GM23338 (cell line): ENCODE data around the gene CDK5. TPM values are rescaled to one million over a fixed set of nuclear protein-coding genes. Genes with fewer than 3 reads are reported as not detected.
"Not testable (repeated sequence)": the region's sequence is repeated elsewhere in the genome, so short reads cannot be mapped to it uniquely, and the experiment has no call there.

Experiments
- ATAC-seq: fragments of 200-7000 bp; cut with Tn5 transposase; 3 replicates; pipeline ENCODE4 v1.9.1; 2020
- DNase-seq: peaks from one replicate; pipeline ENCODE4 v3.0.0-alpha.2; 2015; ENCODE audit warnings: low spot score
- H2AFZ ChIP-seq: fragments of 200-600 bp; sonication (generic); 2 replicates; pipeline ENCODE4 v1.8.0; 2016; ENCODE audit warnings: antibody characterized with exemption, mild to moderate bottlenecking, moderate library complexity
- H3F3A ChIP-seq: fragments of 200-600 bp; sonication (generic); replicated peaks from 2 replicates; pipeline ENCODE4 v1.8.0; 2017; ENCODE audit warnings: antibody characterized with exemption, mixed run types, low read depth
- H3K27ac ChIP-seq: fragments of 200-600 bp; sonication (generic); 2 replicates; pipeline ENCODE4 v1.6.1; 2016; ENCODE audit warnings: low read depth
- H3K27me3 ChIP-seq: fragments of 200-600 bp; sonication (generic); 2 replicates; pipeline ENCODE4 v1.8.0; 2016; ENCODE audit warnings: mild to moderate bottlenecking, mixed run types, moderate library complexity; ENCODE audit not compliant: insufficient read depth
- H3K36me3 ChIP-seq: fragments of 200-600 bp; sonication (generic); 2 replicates; pipeline ENCODE4 v1.8.0; 2016; ENCODE audit warnings: mild to moderate bottlenecking; ENCODE audit not compliant: insufficient read depth
- H3K4me1 ChIP-seq: fragments of 200-600 bp; sonication (generic); 2 replicates; pipeline ENCODE4 v1.8.0; 2016; ENCODE audit warnings: mild to moderate bottlenecking, moderate library complexity; ENCODE audit not compliant: insufficient read depth
- H3K4me2 ChIP-seq: fragments of 200-600 bp; sonication (generic); 2 replicates; pipeline ENCODE4 v1.7.1; 2017; ENCODE audit warnings: mixed run types
- H3K4me3 ChIP-seq: fragments of 200-600 bp; sonication (generic); 2 replicates; pipeline ENCODE4 v1.6.1; 2016; ENCODE audit warnings: mixed run types
- H3K79me2 ChIP-seq: fragments of 200-600 bp; sonication (generic); replicated peaks from 2 replicates; pipeline ENCODE4 v1.8.0; 2017; ENCODE audit warnings: mild to moderate bottlenecking; ENCODE audit not compliant: insufficient read depth
- H3K9me2 ChIP-seq: fragments of 200-600 bp; sonication (generic); 2 replicates; pipeline ENCODE4 v1.8.0; 2017; ENCODE audit not compliant: insufficient read depth
- H4K20me1 ChIP-seq: fragments of 200-600 bp; sonication (generic); replicated peaks from 2 replicates; pipeline ENCODE4 v1.8.0; 2017; ENCODE audit warnings: mild to moderate bottlenecking; ENCODE audit not compliant: insufficient read depth
- H3K27ac Mint-ChIP-seq: 2 replicates; pipeline ENCODE4 v1.8.0; 2020; ENCODE audit warnings: inconsistent platforms, mild to moderate bottlenecking, moderate library complexity, mixed read lengths
- H3K27me3 Mint-ChIP-seq: 3 replicates; pipeline ENCODE4 v1.8.0; 2022; ENCODE audit warnings: low read depth, mild to moderate bottlenecking, moderate library complexity, mixed read lengths, inconsistent platforms; ENCODE audit not compliant: insufficient read depth, poor library complexity
- H3K36me3 Mint-ChIP-seq: 3 replicates; pipeline ENCODE4 v1.8.0; 2021; ENCODE audit warnings: low read depth, mild to moderate bottlenecking, inconsistent platforms, moderate library complexity, mixed read lengths
- H3K4me1 Mint-ChIP-seq: 3 replicates; pipeline ENCODE4 v1.8.0; 2020; ENCODE audit warnings: mild to moderate bottlenecking, inconsistent platforms, mixed read lengths
- H3K4me3 Mint-ChIP-seq: 3 replicates; pipeline ENCODE4 v1.8.0; 2021; ENCODE audit warnings: moderate library complexity, mild to moderate bottlenecking, inconsistent platforms, mixed read lengths
- H3K9me3 Mint-ChIP-seq: 3 replicates; pipeline ENCODE4 v1.8.0; 2020; ENCODE audit warnings: moderate library complexity, mild to moderate bottlenecking, inconsistent platforms, mixed read lengths
- EZH2phosphoT487 ChIP-seq: fragments of 200-600 bp; sonication (generic); IDR thresholded peaks from one replicate; pipeline ENCODE4 v1.8.1; 2018; ENCODE audit warnings: antibody characterized with exemption; ENCODE audit not compliant: unreplicated experiment
- STAT1 ChIP-seq: IDR thresholded peaks from one replicate; pipeline ENCODE4 v1.6.1; 2016; ENCODE audit warnings: antibody characterized with exemption; ENCODE audit not compliant: unreplicated experiment
- ZNF114 ChIP-seq: fragments of 250-450 bp; sonication (Bioruptor Pico); IDR thresholded peaks from 2 replicates; pipeline ENCODE4 v1.5.0; 2020; ENCODE audit warnings: mild to moderate bottlenecking, moderate library complexity
- ZNF462 ChIP-seq: fragments of 250-450 bp; sonication (Bioruptor Pico); IDR thresholded peaks from 2 replicates; pipeline ENCODE4 v1.5.0; 2020; ENCODE audit warnings: mild to moderate bottlenecking, moderate library complexity
- polyA plus RNA-seq: library from polyadenylated mRNA; unstranded; fragments of >200 nt; fragmentation: Nextera tagmentation; extraction: Ambion mirVana; gene quantifications from 2 replicates; pipeline ENCODE4 v1.2.1, GENCODE V29; 2016
- total RNA-seq: library from RNA; depleted of rRNA; stranded (reverse); fragments of >200 nt; shearing (Covaris generic); gene quantifications from 2 replicates; pipeline ENCODE4 v1.2.3, GENCODE V29; 2014

Gene CDK5
- total and polyA plus RNA-seq, 2 experiments from 2014 or later: 19.8 to 27.1 TPM

DNA sequence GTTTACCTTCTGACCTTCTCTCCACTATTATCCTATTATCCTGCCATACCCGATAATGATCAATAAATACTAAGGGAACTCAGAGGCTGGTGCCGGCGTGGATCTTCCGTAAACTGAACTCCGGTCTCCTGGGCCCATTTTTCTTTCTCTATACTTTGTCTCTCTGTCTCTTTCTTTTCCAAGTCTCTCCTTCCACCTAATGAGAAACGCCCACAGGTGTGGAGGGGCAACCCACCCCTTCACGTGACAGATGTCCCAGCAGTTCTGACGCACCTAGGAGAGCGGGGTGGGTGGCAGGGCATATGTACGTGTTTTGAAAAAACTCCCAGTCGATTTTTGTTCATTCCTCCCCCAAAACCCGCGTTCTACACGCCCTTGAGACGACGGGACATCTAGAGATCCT, 30.0 kb downstream of the CDK5 start:
- ATAC-seq, H3F3A ChIP-seq: not testable (repeated sequence)
- 0 out of 2 replicates have a peak overlapping the region, but pooled peaks have one; percentile 28 for H2AFZ ChIP-seq

DNA sequence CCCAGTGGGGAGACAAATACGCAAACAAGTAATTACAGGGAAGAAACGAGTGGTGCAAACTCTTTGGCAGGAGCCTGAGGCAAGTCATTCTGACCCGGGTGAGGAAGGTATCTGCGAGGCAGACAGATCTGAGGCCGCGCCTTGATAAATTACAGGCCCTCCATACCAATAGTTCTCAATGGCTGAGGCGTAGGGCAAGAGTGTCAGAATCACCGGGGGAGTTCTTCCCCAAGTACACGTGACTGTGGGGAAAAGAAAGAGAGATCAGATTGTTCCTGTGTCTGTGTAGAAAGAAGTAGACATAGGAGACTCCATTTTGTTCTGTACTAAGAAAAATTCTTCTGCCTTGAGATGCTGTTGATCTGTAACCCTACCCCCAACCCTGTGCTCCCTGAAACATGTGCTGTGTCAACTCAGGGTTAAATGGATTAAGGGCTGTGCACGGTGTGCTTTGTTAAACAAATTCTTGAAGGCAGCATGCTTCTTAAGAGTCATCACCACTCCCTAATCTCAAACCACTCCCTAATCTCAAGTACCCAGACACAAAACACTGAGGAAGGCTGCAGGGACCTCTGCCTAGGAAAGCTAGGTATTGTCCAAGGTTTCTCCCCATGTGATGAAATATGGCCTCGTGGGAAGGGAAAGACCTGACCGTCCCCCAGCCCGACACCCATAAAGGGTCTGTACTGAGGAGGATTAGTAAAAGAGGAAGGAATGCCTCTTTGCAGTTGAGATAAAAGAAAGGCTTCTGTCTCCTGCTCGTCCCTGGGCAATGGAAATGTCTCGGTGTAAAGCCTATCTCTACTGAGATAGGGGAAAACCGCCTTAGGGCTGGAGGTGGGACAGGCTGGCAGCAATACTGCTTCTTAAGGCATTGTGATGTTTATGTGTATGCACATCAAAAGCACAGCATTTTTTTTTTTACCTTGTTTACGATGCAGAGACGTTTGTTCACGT, 30.6 kb downstream of the CDK5 start:
- DNase-seq (peak; percentile 60), ATAC-seq (peak; percentile 11)
- H2AFZ ChIP-seq: peak overlapping the region; percentile 59; the same call in 1 of the 2 replicates
- H3K27me3 ChIP-seq: peaks cover 16% of the 10 kb centered on the region; the same call in 1 of the 2 replicates
- not testable (repeated sequence) for H3K27ac Mint-ChIP-seq, H3K36me3 Mint-ChIP-seq, H3K27me3 Mint-ChIP-seq, H3K9me2 ChIP-seq, H3F3A ChIP-seq, H3K36me3 ChIP-seq, H4K20me1 ChIP-seq, H3K9me3 Mint-ChIP-seq, H3K79me2 ChIP-seq
- peak overlapping the region; percentile 79 for H3K4me2 ChIP-seq
- 0 out of 2 replicates have a peak overlapping the region, but pooled peaks have one; percentile 30 for H3K27ac ChIP-seq
- Mint-ChIP-seq H3K4me3 (peak overlapping the region; percentile 95), H3K4me1 (peaks cover 24% of the 10 kb centered on the region)
- H3K4me3 ChIP-seq: peak overlapping the region; percentile 56
- peaks cover 15% of the 10 kb centered on the region for H3K4me1 ChIP-seq

More for the DNA sequence above, 30.0 kb downstream of the CDK5 start:
- peak overlapping the region; percentile 93; the same call in 1 of the 2 replicates for H3K27ac Mint-ChIP-seq
- not testable (repeated sequence) for H3K79me2 ChIP-seq, H3K36me3 ChIP-seq, DNase-seq, H3K9me3 Mint-ChIP-seq, H4K20me1 ChIP-seq, H3K36me3 Mint-ChIP-seq, H3K27me3 Mint-ChIP-seq, H3K9me2 ChIP-seq
- H3K27ac ChIP-seq: peak overlapping the region; percentile 30; the same call in 1 of the 2 replicates
- peak overlapping the region; percentile 95 for H3K4me3 Mint-ChIP-seq
- H3K4me1 Mint-ChIP-seq: peaks cover 24% of the 10 kb centered on the region
- peaks cover 15% of the 10 kb centered on the region for H3K4me1 ChIP-seq
- peaks cover 16% of the 10 kb centered on the region; the same call in 1 of the 2 replicates for H3K27me3 ChIP-seq
- peak overlapping the region; percentile 79 for H3K4me2 ChIP-seq
- peak overlapping the region; percentile 56 for H3K4me3 ChIP-seq

DNA sequence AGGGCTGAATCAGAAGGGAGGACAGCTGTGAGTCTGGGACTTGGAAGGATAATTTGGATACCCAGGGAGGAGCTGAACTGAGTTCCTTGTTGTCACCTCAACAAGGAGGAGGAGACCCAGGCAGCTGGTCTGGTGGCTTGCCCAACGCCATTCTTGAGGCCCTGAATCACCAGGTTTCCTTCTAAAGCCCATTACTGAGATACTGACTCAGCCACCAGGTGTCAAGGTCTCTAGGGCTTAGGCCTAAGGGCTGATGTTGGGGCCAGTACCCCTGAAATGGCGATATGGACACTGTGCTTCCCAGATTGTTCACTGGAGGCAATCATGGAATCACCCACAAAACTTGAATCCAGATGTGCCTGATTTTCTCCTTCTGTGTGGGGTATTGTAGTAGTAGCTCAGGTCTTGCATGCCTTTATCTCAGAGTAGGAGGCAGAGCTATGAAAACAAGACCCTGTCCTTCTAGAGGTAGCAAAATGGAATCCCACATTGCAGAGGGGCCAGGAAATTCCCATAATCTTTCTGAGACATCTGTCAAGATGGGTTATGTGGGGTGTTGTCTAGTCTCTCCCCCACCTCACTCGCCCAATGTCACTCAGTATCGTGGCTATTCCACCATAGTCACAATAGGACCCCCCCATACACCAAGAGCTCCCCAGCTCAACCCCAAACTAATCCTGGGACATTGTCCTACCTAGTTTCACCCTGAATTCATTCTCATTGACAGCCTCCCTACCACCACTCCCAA, 31.6 kb downstream of the CDK5 start:
- Mint-ChIP-seq H3K4me3 (peak overlapping the region; percentile 95; the same call in 2 of the 3 replicates), H3K4me1 (peaks cover 25% of the 10 kb centered on the region), H3K36me3 (no peaks in the 10 kb centered on the region; the same call in 2 of the 3 replicates), H3K9me3 (no peaks in the 10 kb centered on the region), H3K27me3 (peaks cover 4% of the 10 kb centered on the region), H3K27ac (no peak overlapping the region)
- Histone ChIP-seq H3K4me1 (peaks cover 15% of the 10 kb centered on the region), H3K9me2 (no peaks in the 10 kb centered on the region), H3K27me3 (peaks cover 18% of the 10 kb centered on the region; the same call in 1 of the 2 replicates), H3K4me3 (no peak overlapping the region), H4K20me1 (no peaks in the 10 kb centered on the region), H3K4me2 (peak overlapping the region; percentile 79), H3K79me2 (peaks cover 9% of the 10 kb centered on the region; the same call in 1 of the 2 replicates), H3K27ac (no peak overlapping the region), H2AFZ (no peak overlapping the region), H3F3A (no peaks in the 10 kb centered on the region), H3K36me3 (no peaks in the 10 kb centered on the region)
- ATAC-seq (no peak), DNase-seq (no peak)
- no peak for TF ChIP-seq EZH2phosphoT487
- no peak for TF ChIP-seq STAT1
- TF ChIP-seq ZNF114 (CRISPR knock-in tag): no peak
- no peak for TF ChIP-seq ZNF462
